ENCODE results near the gene RAD50.
"Not testable (repeated sequence)": the region's sequence is repeated elsewhere in the genome, so short reads cannot be mapped to it uniquely, and the experiment has no call there.

Gene RAD50

GRCh38 chr5:132559383-132560060, 2.7 kb downstream of the RAD50 start:
- DNase-seq, result no peak

GRCh38 chr5:132561601-132562000, 4.8 kb downstream of the RAD50 start:
- no peak for DNase-seq

- not testable (repeated sequence) for DNase-seq
These were observed 7.8 kb downstream of the RAD50 start for GRCh38 chr5:132564555-132564954.

GRCh38 chr5:132566657-132567056, 9.9 kb downstream of the RAD50 start:
- DNase-seq, result no peak

- DNase-seq, result no peak
These were observed 19.3 kb downstream of the RAD50 start for GRCh38 chr5:132576123-132576522.

GRCh38 chr5:132584560-132584959, 27.8 kb downstream of the RAD50 start:
- not testable (repeated sequence) for DNase-seq

- DNase-seq, result no peak
These were observed 29.3 kb downstream of the RAD50 start for GRCh38 chr5:132586063-132586462.

GRCh38 chr5:132589467-132589866, 32.7 kb downstream of the RAD50 start:
- DNase-seq, result no peak

GRCh38 chr5:132591145-132591544, 34.4 kb downstream of the RAD50 start:
- no peak for DNase-seq

GRCh38 chr5:132592521-132592920, 35.7 kb downstream of the RAD50 start:
- DNase-seq, result no peak

GRCh38 chr5:132594170-132594569, 37.4 kb downstream of the RAD50 start:
- no peak for DNase-seq

- no peak for DNase-seq
These were observed 38.8 kb downstream of the RAD50 start for GRCh38 chr5:132595624-132596023.

- DNase-seq, result no peak
These were observed 44.4 kb downstream of the RAD50 start for GRCh38 chr5:132601071-132601728.

GRCh38 chr5:132607095-132607494, 50.3 kb downstream of the RAD50 start:
- DNase-seq, result no peak

GRCh38 chr5:132608107-132608506, 51.3 kb downstream of the RAD50 start:
- DNase-seq, result no peak

- no peak for DNase-seq
These were observed 55.2 kb downstream of the RAD50 start for GRCh38 chr5:132611965-132612364.

- DNase-seq, result no peak
These were observed 56.1 kb downstream of the RAD50 start for GRCh38 chr5:132612846-132613245.

GRCh38 chr5:132621699-132622098, 64.9 kb downstream of the RAD50 start:
- DNase-seq, result no peak

- no peak for DNase-seq
These were observed 65.8 kb downstream of the RAD50 start for GRCh38 chr5:132622608-132623007.

GRCh38 chr5:132627470-132627869, 70.7 kb downstream of the RAD50 start:
- no peak for DNase-seq

GRCh38 chr5:132628814-132629213, 72.0 kb downstream of the RAD50 start:
- no peak for DNase-seq

- DNase-seq, result no peak
These were observed 72.6 kb downstream of the RAD50 start for GRCh38 chr5:132629230-132629944.

- DNase-seq, result not testable (repeated sequence)
These were observed 76.8 kb downstream of the RAD50 start for GRCh38 chr5:132633587-132633986.

- DNase-seq, result no peak
These were observed 79.1 kb downstream of the RAD50 start for GRCh38 chr5:132635873-132636272.
